NCI-H187 (cell line): Measurements from ENCODE around the gene AKAP10.
"Not testable (repeated sequence)": the region's sequence is repeated elsewhere in the genome, so short reads cannot be mapped to it uniquely, and the experiment has no call there.

Experiments
- DNase-seq, 2 experiments: peaks; one replicate each; lab custom pipeline; 2025; lab: John Stamatoyannopoulos, UW

AKAP10 gene

GRCh38 chr17:19865021-19865420 lies 112.6 kb downstream of the AKAP10 start:
- no peak for DNase-seq

- DNase-seq = not testable (repeated sequence)
Measured at GRCh38 chr17:19860647-19861177, 116.9 kb downstream of the AKAP10 start.

DNA sequence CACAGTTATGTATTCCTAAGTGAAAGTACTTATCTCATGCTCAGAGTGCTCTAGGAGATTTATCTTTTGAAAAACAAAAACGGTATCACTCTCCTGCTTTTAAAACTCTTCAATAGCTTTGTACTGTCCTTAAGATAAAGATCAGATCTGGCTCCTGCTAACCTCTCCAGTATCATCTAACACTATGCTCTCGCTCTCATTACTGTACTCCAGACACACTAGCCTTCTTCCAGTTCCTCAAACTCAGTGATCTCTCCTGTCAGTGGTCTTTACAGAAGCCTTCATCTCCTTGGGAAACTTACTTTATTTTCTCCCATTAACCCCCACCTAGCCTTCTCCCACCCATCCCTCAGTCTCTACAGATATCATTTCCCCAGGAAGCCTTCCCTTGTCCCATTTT lies 120.0 kb downstream of the AKAP10 start:
- no peak for DNase-seq
